Measurements from ENCODE around the gene LPO. TPM values are rescaled to one million over a fixed set of nuclear protein-coding genes. Genes with fewer than 3 reads are reported as not detected.

The LPO gene
- total and polyA plus RNA-seq, 9 of the 15 experiments (the other 6 are each of a cell fraction or from before 2014, with no cell fraction given): 0.07 to 0.11 TPM; not detected in 7

GRCh38 chr17:58291246-58291645 lies 52.9 kb downstream of the LPO start (continued):
- TF ChIP-seq SLC30A9 (CRISPR knock-in tag; IDR thresholded peaks at IDR 0.05) (no peak), NR3C1 (CRISPR knock-in tag; IDR thresholded peaks at IDR 0.05) (no peak), ETS1 (conservative IDR thresholded peaks at IDR 0.05; ENCODE audit: control insufficient read depth, low read depth, low read length) (no peak)

- Histone ChIP-seq H3K27me3 (ENCODE audit: control insufficient read depth in 2 of 2, insufficient read depth in 2 of 2, low read length in 2 of 2) (no peaks in the 10 kb centered on the region), H3K9me3 (replicated peaks; ENCODE audit: control insufficient read depth, insufficient read depth, low read depth, low read length) (no peaks in the 10 kb centered on the region), H3K79me2 (ENCODE audit: control insufficient read depth, insufficient read depth, low read length) (no peaks in the 10 kb centered on the region), H4K20me1 (replicated peaks; ENCODE audit: control insufficient read depth, insufficient read depth, low read length) (no peaks in the 10 kb centered on the region), H3K9ac (ENCODE audit: insufficient read depth in 1 of 2, low read depth in 2 of 2, low read length in 2 of 2) (no peak overlapping the region), H2AFZ (ENCODE audit: low read depth, low read length) (no peak overlapping the region), H3K4me1 (replicated peaks in 1 of 2; ENCODE audit: control insufficient read depth in 2 of 2, insufficient read depth in 2 of 2, low read length in 2 of 2) (peaks cover 5 to 18% of the 10 kb centered on the region in 2 experiments; a peak in 3 of 5 replicates), H3K4me2 (ENCODE audit: insufficient read depth, low read length) (no peak overlapping the region), H3K27ac (ENCODE audit: extremely low read depth, low read depth, low read length) (no peak overlapping the region), H3K36me3 (ENCODE audit: control insufficient read depth, insufficient read depth, low read length) (no peaks in the 10 kb centered on the region), H3K9me1 (ENCODE audit: control insufficient read depth, insufficient read depth, low read length) (no peaks in the 10 kb centered on the region), H3K4me3 (no peak overlapping the region)
- intact Hi-C loops (cut with micrococcal nuclease): no loop called here
- WGBS (ENCODE audit: insufficient coverage, low coverage, missing lambda C conversion rate): no CpG with 5 or more reads among the region's 1 CpG
- TF ChIP-seq GATAD2A (IDR thresholded peaks at IDR 0.05): no peak
- ChIA-PET POLR2A (no interaction called here), CTCF (ENCODE audit: low intra/inter-chr PET ratio) (no interaction called here)
- no peak for DNase-seq (ENCODE audit: extremely low read depth in 1 of 4, low spot score in 3 of 4)
- ATAC-seq: no peak
- no TSS peak for BruUV-seq (replicated peaks)
- no peak for FAIRE-seq
- in situ Hi-C loops (cut with MboI): loop anchor here (25.0 kb wide), 1 partner anchor 718 kb away; no protein-coding TSS in a partner anchor
These were observed 55.6 kb downstream of the LPO start for GRCh38 chr17:58294034-58294433.

All from K562 (cell line).